H1 (cell line): ENCODE data around the gene AGBL5.

Source experiments
- CBX8 ChIP-seq: fragments of 300-800, 300-1000 bp; sonication (generic); IDR thresholded peaks from 2 replicates; pipeline ENCODE4 v1.7.1; 2016; ENCODE audit warnings: low read depth, low read length, borderline replicate concordance
- EZH2 ChIP-seq: fragments of 200-600 bp; sonication (generic); IDR thresholded peaks from 2 replicates; pipeline ENCODE4 v1.7.1; 2012; ENCODE audit warnings: low read depth, mild to moderate bottlenecking, moderate library complexity, low read length, inconsistent platforms; ENCODE audit not compliant: severe bottlenecking
- JUND ChIP-seq: IDR thresholded peaks from 2 replicates; pipeline ENCODE4 v1.6.1; 2011; ENCODE audit warnings: mild to moderate bottlenecking, improper control_type of control experiment, low read length
- POLR2A ChIP-seq, 2 experiments: IDR thresholded peaks; 1 replicate in 1 of 2; 2 replicates in 1 of 2; pipeline ENCODE4 v1.6.1; 2011; ENCODE audit warnings: low read depth in 2 of 2, low read length in 2 of 2, mild to moderate bottlenecking in 2 of 2; ENCODE audit errors: control extremely low read depth in 1 of 2
- POLR2AphosphoS5 ChIP-seq: IDR thresholded peaks from 2 replicates; pipeline ENCODE4 v1.6.1; 2011; ENCODE audit warnings: low read depth, low read length
- RFX5 ChIP-seq: IDR thresholded peaks from 2 replicates; pipeline ENCODE4 v1.6.1; 2011; ENCODE audit warnings: low read depth, low read length, improper control_type of control experiment, borderline replicate concordance
- SP1 ChIP-seq: IDR thresholded peaks from 2 replicates; pipeline ENCODE4 v1.6.1; 2011; ENCODE audit warnings: low read depth, low read length
- TAF1 ChIP-seq: IDR thresholded peaks from 2 replicates; pipeline ENCODE4 v1.6.1; 2011; ENCODE audit warnings: mild to moderate bottlenecking, low read depth, low read length
- ZNF274 ChIP-seq: IDR thresholded peaks from 2 replicates; pipeline ENCODE4 v1.7.0; 2012; ENCODE audit warnings: low read length, borderline replicate concordance; ENCODE audit errors: extremely low read depth
- TF ChIP-seq, protein P1 (sequence below), 3 experiments: IDR thresholded peaks; 1 replicate in 2 of 3; 2 replicates in 1 of 3; pipeline versions ENCODE4 v1.5.1 to v1.6.1; 2011; ENCODE audit warnings: low read length in 3 of 3, mild to moderate bottlenecking in 3 of 3, inconsistent platforms in 2 of 3, low read depth in 1 of 3, moderate library complexity in 1 of 3; ENCODE audit not compliant: insufficient read depth in 1 of 3; ENCODE audit errors: control extremely low read depth in 1 of 3
- TF ChIP-seq, protein P2 (sequence below): IDR thresholded peaks from 2 replicates; pipeline ENCODE4 v1.6.1; 2011; ENCODE audit warnings: low read depth, mild to moderate bottlenecking, low read length; ENCODE audit not compliant: insufficient read depth

DNA sequence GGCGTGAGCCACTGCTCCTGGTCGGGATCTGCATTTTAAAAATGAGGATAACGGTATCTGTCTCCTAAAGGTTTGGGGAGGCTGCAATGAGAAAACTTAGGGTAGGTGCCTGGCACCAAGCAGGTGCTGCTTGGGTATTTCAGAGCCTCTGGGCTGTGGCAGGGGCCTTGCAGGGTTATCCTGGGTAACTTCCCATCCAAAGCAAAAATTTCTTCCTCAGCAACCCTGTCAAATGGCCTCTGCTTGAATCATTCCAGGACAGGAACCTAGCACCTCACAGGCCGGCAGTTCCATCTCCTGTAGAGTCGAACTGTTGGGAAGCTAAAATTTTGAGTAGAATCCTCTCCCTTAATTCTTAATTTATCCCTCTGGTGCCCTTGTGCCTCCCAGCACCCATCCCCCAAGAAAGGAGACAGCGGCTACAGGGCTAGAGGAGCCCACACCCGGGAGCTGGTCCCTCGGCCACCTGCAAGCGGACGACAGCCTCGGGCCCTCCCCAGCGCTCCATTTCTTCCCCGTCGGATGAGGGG is 66.6 kb downstream of the AGBL5 start:
- TF ChIP-seq RFX5 (no peak), POLR2A (IDR thresholded peaks at IDR 0.05; ENCODE audit: control extremely low read depth in 1 of 2, low read depth in 2 of 2, low read length in 2 of 2) (no peak), TAF1 (no peak), JUND (no peak), ZNF274 (no peak), CBX8 (no peak), SP1 (no peak), POLR2AphosphoS5 (no peak), EZH2 (no peak)
- TF ChIP-seq, protein P1, sequence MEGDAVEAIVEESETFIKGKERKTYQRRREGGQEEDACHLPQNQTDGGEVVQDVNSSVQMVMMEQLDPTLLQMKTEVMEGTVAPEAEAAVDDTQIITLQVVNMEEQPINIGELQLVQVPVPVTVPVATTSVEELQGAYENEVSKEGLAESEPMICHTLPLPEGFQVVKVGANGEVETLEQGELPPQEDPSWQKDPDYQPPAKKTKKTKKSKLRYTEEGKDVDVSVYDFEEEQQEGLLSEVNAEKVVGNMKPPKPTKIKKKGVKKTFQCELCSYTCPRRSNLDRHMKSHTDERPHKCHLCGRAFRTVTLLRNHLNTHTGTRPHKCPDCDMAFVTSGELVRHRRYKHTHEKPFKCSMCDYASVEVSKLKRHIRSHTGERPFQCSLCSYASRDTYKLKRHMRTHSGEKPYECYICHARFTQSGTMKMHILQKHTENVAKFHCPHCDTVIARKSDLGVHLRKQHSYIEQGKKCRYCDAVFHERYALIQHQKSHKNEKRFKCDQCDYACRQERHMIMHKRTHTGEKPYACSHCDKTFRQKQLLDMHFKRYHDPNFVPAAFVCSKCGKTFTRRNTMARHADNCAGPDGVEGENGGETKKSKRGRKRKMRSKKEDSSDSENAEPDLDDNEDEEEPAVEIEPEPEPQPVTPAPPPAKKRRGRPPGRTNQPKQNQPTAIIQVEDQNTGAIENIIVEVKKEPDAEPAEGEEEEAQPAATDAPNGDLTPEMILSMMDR (IDR thresholded peaks at IDR 0.05; ENCODE audit: control extremely low read depth in 1 of 3, insufficient read depth in 1 of 3, low read depth in 1 of 3, low read length in 3 of 3), result no peak
- TF ChIP-seq, protein P2, sequence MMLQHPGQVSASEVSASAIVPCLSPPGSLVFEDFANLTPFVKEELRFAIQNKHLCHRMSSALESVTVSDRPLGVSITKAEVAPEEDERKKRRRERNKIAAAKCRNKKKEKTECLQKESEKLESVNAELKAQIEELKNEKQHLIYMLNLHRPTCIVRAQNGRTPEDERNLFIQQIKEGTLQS, result no peak
